ENCODE data around the gene PRDM16.
A peak's percentile ranks its signal among the peaks of the same experiment; 100 is the strongest.

Gene PRDM16

DNA sequence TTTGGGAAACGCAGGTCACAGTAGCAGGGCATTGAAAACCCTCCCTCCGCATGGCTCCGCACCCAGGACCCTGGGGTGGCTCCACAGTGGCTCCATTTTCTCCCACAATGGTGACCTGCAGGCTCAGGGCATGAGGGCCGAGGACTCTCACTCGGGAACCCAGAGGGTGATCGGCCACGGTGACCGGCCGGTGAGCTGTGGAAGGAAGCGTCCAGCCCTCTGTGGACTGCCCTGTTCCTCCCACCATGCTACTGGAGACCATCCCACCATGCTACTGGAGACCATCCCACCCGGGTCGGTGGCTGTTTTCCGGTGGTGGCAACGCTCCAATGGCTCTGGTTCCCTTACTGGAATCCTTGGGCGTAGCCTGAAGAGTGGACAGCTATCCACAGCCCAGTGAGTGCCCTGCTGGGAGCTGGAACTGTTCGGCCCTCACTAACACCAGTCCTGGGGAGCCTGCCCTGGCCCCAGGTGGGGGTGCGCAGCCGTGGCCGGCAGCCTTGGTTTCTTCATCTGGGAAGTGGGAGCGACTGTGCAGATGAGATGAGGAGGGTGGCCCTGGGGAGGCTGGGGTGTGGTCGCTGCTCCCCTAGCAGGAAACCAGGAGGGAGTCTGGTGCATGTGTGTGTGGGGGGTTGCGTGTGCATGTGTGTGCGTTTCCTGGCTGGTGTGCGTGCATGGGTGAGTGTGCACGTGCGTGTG, 59.6 kb downstream of the PRDM16 start:
- DNase-seq: no peak

DNA sequence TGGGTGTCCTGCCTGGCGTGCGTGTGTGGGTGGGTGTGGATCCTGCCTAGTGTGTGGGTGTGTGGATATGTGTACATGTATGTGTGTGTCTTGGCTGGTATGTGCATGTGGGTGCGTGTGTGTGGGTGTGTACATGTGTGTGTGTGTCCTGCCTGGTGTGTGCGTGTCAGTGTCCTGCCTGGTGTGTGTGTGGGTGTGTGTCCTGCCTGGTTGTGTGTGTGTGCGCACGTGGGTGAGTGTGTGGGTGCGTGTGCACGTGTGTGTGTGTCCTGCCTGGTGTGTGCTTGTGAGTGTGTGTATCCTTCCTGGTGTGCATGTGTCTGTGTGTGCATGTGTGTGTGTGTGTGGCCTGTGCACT, 60.1 kb downstream of the PRDM16 start:
- DNase-seq: no peak

DNA sequence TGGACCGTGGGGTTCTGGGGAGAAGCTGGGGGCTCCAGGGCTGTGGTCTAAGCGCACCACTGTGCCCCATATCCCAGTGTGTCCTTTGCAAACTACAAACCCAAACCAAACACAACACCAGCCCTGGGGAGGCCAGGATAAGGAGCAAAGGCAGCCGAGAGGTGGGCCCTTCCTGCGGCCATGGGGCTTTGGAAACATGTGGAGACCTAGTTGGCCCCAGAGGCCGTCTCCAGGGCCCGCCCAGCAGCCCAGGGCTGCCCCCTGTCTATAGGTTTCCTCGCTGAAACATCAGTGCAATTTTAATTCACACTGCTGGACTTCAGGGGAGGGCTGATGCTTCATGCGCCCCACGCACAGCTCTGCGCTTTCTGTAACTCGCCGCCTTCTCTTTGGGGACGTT, 61.3 kb downstream of the PRDM16 start:
- no peak for DNase-seq

DNA sequence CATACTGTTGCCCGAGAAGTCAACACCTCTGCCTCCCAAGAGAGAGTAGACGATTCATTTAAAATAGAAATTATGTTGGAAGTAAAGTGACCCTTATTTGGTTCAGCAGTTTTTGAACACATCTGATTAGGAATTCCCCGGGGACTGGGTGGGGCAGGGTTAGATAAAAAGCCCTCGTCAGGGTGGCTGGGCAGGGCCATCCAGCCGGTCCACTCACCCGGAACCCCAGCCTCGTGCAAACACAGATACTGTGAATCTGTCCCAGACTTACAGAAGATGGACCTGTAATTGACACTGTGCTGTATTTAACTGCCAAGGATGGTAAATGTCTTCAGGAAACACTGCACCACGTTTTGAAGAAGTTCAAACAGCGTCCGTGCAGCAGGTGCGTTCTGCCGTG, 63.7 kb downstream of the PRDM16 start:
- no peak for DNase-seq

DNA sequence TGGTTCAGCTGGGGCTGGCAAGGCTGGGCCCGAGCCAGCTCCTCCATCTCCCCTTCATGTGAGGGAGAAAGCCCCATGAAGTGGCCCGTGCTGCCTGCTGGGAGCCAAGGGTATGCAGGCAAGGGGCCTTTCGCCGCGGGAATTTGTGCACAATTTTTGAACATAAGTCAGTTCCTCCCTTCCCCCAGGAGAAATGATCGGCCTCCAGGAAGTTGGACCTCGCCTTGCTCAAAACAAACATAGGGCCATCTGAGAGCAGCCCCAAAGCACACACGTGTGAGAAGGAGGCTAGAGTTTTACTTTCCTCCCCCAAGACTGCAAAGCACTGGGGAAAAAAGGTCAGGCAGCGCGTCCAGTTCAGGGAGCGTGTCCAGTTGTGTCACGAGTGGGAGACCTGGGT, 64.7 kb downstream of the PRDM16 start:
- no peak for DNase-seq

DNA sequence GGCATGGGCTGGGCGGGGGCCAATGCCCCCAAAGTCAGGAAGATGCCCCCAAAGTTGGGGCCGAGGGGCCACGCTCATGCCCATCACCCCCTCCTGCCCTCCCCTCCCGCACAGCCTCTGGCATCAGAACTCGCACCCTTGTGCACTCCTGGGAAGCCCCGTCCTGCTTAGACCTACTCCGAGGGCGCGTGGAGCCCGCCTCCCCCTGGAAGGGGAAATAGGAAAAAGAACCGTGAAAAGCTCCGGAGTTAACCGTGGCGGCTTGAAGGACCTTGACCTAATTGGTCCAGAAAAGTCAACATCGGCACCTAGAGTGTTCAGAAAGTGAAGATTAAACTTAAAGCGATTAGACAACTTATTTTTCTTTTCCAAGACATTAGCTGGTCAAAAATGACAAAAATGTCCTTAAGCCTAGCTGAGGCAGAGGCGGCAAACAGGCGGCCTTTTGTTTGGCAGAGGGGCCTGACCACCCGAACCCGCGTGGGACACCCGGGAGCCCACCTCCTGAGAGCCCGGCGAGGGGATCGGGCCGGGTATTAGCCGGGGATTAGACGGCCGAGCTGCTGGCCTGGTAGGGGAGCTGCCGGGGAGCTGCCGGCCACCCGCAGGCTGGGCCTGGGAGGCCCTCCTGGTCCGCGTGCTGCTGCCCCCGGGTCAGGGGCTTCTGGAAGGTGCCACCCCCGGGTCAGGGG, 65.5 kb downstream of the PRDM16 start:
- DNase-seq: no peak

DNA sequence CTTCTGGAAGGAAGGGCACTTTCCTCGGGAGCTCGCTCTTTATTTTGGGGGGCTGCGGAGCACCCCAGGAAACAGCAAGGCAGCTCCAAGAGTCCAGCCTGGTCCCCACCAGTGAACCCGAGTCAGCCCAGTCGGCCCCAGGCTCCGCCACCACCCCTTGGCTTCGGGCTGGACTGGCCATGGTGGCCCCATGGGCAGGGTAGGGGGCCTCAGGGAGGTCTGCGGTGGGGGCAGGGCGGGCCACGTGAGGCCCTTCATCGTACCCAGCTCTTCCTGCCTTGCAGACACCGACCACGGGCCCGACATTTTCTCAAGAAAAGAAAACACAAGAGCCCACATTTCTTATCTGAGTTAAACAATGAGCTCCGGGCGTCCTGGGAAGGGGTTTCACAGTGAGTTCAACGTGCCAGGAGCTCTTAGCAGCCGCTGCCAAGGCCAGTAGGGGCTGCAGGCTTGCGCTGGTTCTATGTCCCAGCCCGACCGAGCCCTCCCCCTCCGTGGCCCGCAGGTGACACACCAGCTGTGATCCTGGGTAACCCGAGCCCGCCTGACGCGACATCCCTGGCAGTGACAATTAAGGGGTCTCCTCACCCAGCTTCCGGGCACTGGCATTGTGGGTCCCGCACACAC, 66.2 kb downstream of the PRDM16 start:
- no peak for DNase-seq

DNA sequence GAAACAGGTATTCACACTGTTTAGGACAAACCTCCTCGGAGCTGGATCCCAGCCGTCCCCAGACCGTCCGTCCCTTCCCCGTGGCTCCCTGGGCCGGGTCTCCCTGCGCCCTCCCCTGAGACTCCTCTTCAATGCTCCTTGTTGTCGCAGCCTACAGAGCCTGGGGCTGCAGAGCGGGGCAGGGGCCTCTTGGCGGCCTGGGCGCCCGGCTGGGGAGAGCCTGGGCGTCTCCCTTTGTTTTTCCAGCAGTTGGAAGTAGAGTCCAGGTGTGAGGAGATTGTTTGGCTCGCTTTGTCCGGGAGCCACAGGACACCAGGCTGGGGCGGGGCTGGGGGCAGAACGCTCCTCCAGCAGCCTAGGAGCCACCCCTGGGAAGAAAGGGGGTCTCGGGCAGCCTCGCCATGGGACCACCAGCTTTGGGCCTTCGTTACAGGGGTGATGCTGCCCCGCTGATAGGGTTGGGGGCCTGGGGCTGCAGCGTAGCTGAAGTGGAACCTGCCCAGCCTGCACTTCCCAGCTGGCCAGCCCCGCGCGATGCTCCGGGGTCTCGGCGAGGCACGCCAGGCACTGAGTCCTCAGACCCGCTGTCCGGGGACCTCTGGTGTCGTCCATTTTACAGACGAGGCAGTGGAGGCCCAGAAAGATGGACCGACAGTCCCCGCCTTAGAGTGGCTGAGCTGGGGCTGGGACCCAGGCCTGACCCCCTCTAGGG, 66.9 kb downstream of the PRDM16 start:
- DNase-seq: no peak

DNA sequence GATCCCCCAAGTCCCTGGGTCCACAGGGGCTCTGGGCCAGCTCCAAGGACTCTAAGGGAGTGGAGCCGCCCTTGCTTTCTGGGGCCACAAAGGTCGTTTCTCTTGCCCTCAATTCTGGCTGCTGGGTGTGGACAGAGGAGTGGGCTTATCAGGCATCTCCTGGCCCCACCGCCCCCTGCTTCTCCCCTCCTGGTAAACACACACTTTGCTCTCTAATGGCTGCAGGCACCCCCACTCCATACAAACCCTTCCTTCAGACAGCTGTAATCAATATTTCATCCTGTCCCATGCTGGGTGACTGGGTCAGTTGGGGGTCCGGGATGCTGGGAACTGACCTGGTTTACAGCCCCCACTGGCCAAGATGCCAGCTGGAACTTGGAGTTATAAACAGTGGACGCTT, 67.5 kb downstream of the PRDM16 start:
- DNase-seq: no peak

DNA sequence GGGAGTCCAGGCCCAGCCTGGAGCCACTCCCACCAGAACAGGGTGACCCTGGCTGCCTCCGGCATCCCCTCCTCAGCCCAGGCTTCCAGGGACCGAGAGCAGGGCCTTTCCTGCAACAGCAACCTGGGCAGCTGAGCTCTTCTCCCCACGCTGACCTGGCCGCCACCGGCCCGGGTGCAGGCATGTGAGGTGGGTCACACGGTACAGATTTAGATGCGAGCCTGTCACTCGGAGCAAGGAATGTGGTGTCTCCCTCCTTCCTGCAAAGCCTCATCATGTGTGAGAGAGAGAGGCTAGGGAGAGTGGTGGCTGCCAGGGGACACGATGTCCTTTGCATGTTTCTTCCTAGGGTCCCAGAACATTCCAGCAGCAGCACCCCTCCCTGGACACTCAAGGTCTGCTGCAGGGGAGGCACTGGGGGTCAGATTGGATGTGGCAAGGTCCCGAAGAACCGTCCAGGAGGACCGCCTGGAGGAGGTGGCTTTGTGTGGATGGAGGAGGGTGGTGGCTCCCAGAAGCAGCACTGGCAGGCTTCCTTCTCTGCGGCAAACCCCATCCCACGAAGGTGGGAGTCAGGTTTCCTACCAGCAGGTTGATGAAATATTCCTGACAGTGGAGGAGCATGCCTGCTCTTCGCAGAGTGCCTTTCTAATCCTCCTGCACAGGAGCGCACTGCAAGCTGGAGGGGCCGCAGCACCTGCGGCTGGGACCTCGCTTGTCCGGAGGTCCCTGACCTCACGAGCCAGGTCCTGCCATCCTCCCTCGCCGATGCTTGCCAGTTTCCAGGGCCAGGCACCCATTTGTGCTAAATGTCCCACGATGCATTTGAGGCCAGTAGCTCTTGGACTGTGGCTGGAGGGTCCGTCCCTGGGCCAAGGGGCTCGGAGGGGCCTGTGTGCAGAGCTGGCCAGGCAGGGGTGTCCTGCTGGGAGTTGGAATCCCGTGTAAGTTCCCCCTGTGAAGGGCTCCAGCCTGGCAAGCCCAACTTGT, 68.4 kb downstream of the PRDM16 start:
- DNase-seq: no peak

DNA sequence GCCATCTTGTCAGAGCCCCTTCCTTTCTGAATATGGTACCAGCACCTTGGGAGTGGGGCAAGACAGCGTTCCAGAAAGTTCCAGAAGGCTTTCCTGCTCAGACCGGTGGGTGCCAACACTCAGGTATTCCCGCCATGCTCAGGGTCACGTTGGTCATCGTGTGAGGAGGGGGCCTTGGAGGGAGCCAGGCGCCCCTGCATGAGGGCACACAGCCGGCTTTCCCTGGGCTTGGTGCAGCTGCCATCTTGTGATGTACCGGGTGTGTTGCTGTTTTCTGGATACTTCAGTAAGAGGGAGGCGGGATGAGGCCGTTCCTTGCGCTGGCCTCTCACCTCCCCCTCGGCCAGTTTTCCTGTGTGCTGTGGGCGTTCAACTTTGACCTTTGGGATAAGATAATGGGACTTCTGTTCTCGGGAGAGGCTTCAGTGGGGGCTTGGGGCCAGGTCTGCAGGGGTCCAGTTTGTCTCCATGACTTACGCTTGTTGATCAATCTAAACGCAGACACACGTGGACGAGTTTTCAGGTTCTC, 69.7 kb downstream of the PRDM16 start:
- DNase-seq: no peak

DNA sequence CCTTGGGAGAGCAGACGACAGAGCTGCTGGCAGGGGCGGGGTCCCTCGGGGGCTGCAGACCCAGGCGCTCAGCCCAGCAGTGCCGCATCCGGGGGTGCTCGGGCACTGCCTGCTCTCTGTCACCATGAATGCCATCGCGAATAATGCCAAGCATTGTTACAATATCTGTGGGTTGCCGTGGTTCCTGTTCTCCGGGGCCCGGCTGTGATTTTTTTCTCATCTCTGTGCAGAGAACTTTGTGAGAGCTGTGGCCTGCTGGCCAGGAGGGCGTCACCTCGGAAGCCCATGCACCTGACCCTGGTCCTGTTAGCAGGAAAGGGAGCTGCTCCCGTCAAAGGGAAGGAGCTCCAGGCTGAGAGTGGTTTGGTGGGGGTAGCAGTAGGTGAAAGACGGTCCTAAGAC, 70.4 kb downstream of the PRDM16 start:
- no peak for DNase-seq

DNA sequence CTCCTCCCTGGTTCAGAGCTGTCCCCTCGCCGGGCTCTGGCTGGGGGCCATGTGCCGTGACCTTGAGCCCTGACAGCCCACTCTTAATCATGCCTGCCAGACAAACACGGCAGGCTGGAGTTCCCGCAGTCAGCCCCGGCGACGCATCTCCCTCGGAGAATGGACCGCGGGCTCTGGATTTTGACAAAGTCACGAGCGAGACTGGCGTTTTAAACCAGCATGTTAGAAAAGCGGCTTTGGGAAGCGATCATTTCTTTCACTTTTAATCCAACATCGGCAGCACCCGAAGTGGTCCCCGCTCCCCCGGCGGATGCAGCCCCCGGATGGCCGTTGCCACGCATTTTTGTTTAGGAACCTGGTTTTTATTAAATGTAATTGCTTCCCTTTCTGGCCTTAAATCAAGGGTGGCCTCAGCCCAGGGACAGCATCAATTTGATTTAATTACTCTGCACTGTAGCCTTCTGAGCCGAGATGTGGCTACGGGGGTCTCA, 70.9 kb downstream of the PRDM16 start:
- no peak for DNase-seq

DNA sequence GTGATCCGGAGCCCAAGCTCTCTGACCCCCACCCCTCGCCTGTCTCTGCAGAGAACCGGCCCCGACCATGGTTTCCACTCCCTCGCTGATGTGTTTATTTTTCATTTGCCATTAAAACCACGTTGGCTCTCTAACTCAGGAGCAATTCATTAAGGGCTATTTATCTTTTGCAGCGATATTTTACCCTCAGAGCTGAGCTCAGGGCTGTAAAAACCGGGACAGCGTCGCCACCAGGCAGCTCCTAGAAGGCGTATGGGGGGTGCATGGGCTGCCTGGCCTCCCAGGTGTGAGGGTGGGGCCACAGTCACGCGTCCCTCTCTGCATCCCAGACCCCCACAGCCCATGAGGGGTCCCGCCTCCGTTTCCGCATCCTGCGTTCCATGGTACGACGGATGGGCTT, 71.4 kb downstream of the PRDM16 start:
- peak; percentile 18 for DNase-seq

DNA sequence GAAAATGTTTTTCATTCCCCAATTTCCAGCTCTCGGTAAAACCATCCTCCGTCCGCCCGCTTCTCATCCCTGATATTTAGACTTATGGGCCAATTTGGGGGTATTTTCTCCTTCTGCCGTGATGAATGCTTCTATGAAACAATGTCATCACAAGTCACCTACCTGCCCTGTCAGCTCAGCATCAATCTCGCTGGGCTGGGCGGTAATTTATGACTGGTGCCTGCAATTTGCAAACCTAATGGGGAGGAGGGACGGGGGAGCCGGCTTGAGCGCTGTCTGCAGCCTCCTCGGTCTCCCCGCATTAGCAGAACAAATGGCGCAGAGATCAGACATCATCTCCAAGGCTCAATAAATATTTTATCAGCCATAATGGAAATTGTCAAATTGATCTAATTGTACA, 72.1 kb downstream of the PRDM16 start:
- DNase-seq: no peak

DNA sequence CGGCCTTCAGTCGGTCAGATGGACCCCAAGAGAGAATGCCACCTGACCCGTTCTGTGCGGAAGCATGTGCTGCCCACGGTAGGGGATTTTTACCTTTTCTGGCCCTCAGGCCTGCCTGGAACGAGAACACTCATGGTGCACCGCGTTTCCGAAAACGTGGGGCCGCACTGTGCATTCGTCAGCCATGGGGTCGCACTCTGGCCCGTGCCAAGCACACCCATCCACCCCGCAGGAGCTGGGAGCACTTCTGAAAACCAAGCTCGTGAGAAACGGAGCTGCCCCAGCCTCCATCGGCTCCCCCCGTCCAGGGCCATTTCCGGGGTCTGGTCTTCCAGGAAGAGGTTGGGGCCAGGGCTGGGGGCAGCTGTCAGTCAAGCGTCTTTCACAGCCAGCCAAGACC, 72.8 kb downstream of the PRDM16 start:
- DNase-seq: no peak

DNA sequence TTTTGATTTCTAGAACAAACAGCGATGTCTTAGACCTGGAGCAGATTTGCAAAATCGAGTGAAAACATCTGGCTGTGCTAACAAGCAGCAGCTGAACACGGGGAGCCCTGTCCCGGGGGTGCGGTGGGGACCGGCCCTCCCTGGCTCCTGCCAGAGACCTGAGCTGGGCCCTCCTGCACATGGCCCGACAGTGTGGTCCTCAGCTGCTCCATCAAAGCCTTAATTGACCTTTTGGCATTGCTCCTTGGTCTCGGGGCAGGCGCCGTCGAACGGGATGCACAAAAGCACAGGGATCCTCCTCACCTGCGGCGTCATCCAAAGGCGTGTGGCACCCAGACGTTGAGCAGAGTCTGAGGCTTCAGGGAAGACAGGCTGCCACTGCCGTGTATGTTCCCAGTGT, 73.2 kb downstream of the PRDM16 start:
- no peak for DNase-seq

DNA sequence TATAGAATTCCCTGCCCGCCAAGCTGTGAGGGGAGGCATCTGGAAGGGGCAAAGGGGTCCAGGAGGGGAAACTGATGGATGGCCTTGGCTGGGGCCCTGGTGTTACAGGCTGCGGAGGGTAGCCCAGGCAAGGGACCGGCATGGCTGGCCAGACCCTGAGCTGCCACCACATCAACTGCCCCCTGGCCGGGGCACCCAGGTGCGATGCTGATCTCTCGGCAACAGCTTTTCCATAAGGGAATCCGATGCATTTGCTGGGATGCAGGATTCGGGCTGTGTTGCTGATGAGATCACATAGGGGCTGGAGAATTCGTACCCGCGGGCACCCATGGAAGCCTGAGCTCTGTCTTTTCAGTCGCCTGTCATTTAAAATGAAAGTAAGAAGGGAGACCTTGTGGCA, 73.7 kb downstream of the PRDM16 start:
- DNase-seq: no peak

DNA sequence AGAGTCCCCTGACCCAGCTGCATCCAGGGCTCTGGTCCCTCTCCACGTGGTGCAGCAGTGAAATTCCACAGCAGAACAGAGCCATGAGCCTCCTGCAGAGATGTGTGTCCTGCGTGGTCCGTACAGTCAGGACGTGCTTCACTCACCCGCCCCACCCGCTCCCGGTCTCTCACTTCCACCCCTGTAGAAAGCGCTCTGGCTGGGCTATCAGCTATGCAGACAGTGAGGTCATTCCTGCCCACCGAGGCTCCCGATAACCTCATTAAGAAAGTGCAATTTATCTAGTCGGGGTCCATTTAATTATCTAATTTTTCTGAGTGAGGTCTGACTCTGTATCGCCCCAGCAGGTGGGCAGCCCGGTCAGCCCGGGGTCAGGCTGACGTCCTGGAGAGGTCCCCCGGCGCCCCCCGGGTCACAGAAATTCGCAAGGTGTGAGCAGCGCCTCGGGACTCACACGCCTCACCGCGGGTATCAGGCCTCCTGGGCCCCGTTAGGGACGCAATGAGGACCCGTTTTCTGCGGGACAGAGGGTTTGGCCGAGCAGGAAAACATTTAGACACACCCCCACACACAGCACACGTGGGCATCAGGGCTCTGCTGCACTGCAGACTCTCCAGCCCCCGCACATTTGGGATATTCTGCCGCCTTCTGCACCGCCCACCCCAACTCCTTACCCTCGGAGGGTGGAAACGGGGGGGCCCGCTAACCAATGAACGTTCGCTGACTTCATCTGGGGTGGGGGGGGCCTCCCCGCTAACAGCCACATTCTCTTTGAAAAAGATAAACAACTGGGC, 76.7 kb downstream of the PRDM16 start:
- DNase-seq: no peak

DNA sequence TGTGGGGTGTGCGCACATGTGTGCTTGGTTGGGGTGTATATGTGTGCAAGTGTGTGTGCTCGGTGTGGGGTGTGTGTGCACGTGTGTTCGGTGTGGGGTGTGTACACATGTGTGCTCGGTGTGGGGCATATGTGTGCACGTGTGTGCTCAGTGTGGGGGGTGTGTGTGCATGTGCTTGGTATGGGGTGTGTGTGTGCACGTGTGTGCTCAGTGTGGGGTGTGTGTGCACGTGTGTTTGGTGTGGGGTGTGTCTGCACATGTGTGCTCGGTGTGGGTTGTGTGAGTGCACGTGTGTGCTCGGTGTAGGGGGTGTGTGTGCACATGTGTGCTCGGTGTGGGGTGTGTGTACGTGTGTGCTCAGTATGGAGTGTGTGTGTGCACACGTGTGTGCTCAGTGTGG, 77.5 kb downstream of the PRDM16 start:
- no peak for DNase-seq

DNA sequence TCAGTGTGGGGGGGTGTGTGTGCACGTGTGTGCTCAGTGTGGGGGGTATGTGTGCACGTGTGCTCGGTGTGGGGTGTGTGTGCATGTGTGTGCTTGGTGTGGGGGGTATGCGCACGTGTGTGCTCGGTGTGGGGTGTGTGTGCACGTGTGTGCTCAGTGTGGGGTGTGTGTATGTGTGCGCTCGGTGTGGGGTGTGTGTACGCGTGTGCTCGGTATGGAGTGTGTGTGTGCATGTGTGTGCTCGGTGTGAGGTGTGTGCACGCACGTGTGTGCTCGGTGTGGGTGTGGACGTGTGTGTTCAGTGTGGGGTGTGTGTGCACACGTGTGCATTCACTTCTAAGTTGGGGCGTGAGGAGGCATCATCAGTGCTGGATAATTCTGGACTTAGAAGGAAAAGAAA, 77.9 kb downstream of the PRDM16 start:
- DNase-seq: no peak

Data from DMS153 (cell line).